Astrocyte (in vitro differentiated cells and primary cell): ENCODE results near the gene TFAM. TPM values are rescaled to one million over a fixed set of nuclear protein-coding genes. Genes with fewer than 3 reads are reported as not detected.
"Not testable (repeated sequence)": the region's sequence is repeated elsewhere in the genome, so short reads cannot be mapped to it uniquely, and the experiment has no call there.

Experiments used
- DNase-seq: peaks from one replicate; pipeline ENCODE4 v3.0.0-alpha.2; 2010; ENCODE audit warnings: low read depth
- FAIRE-seq: peaks from 2 replicates; lab custom pipeline; 2011; peaks lifted over from hg19 to GRCh38; lab: Jason Lieb, UNC
- H2AFZ ChIP-seq: 2 replicates; pipeline ENCODE4 v1.6.0; 2012; ENCODE audit warnings: low read depth, low read length, inconsistent platforms
- H3K27ac ChIP-seq: 2 replicates; pipeline ENCODE4 v1.5.1; 2011; ENCODE audit warnings: low read depth, low read length, inconsistent platforms
- H3K27me3 ChIP-seq: 2 replicates; pipeline ENCODE4 v1.6.0; 2011; ENCODE audit warnings: low read length, inconsistent platforms; ENCODE audit not compliant: insufficient read depth
- H3K36me3 ChIP-seq: 2 replicates; pipeline ENCODE4 v1.5.1; 2011; ENCODE audit warnings: low read length, inconsistent platforms; ENCODE audit not compliant: insufficient read depth
- H3K4me1 ChIP-seq: 2 replicates; pipeline ENCODE4 v1.5.1; 2011; ENCODE audit warnings: low read length, inconsistent platforms; ENCODE audit not compliant: insufficient read depth
- H3K4me2 ChIP-seq: 2 replicates; pipeline ENCODE4 v1.6.0; 2012; ENCODE audit warnings: low read length, inconsistent platforms
- H3K4me3 ChIP-seq: 2 replicates; pipeline ENCODE4 v1.5.1; 2011; ENCODE audit warnings: low read depth, mild to moderate bottlenecking, low read length, inconsistent platforms; ENCODE audit not compliant: insufficient read depth
- H3K79me2 ChIP-seq: 2 replicates; pipeline ENCODE4 v1.6.0; 2012; ENCODE audit warnings: mild to moderate bottlenecking, low read length, inconsistent platforms; ENCODE audit not compliant: insufficient read depth
- H3K9ac ChIP-seq: 2 replicates; pipeline ENCODE4 v1.6.0; 2012; ENCODE audit warnings: mild to moderate bottlenecking, low read length, inconsistent platforms
- H3K9me3 ChIP-seq: 2 replicates; pipeline ENCODE4 v1.5.1; 2012; ENCODE audit warnings: low read depth, mild to moderate bottlenecking, low read length, inconsistent platforms; ENCODE audit not compliant: insufficient read depth
- H4K20me1 ChIP-seq: 2 replicates; pipeline ENCODE4 v1.6.0; 2012; ENCODE audit warnings: low read length, inconsistent platforms; ENCODE audit not compliant: insufficient read depth
- H3K27ac Mint-ChIP-seq: one replicate; pipeline ENCODE4 v1.8.0; 2021; ENCODE audit warnings: mild to moderate bottlenecking, mixed read lengths; ENCODE audit not compliant: unreplicated experiment
- H3K27me3 Mint-ChIP-seq: one replicate; pipeline ENCODE4 v1.8.0; 2021; ENCODE audit warnings: low read depth, mixed read lengths; ENCODE audit not compliant: unreplicated experiment
- H3K36me3 Mint-ChIP-seq: one replicate; pipeline ENCODE4 v1.8.0; 2021; ENCODE audit warnings: low read depth, mixed read lengths; ENCODE audit not compliant: unreplicated experiment
- H3K4me1 Mint-ChIP-seq: one replicate; pipeline ENCODE4 v1.8.0; 2021; ENCODE audit warnings: low read depth, mixed read lengths; ENCODE audit not compliant: unreplicated experiment
- H3K4me3 Mint-ChIP-seq: one replicate; pipeline ENCODE4 v1.8.0; 2021; ENCODE audit warnings: mild to moderate bottlenecking, moderate library complexity, mixed read lengths; ENCODE audit not compliant: unreplicated experiment
- H3K9me3 Mint-ChIP-seq: one replicate; pipeline ENCODE4 v1.8.0; 2021; ENCODE audit warnings: mild to moderate bottlenecking, mixed read lengths; ENCODE audit not compliant: unreplicated experiment
- EZH2 ChIP-seq: IDR thresholded peaks from 2 replicates; pipeline ENCODE4 v1.6.1; 2012; ENCODE audit warnings: mild to moderate bottlenecking, low read length, inconsistent platforms; ENCODE audit not compliant: insufficient read depth
- total RNA-seq: library from RNA; stranded (reverse); gene quantifications from 2 replicates; pipeline ENCODE4 v1.2.1, GENCODE V29; 2021
- TF ChIP-seq, protein P1 (sequence below): IDR thresholded peaks from 2 replicates; pipeline ENCODE4 v1.5.1; 2011; ENCODE audit warnings: low read depth, mild to moderate bottlenecking, inconsistent platforms, low read length, moderate library complexity; ENCODE audit not compliant: insufficient read depth

Gene TFAM
- total RNA-seq, 1 donor from 2014 or later, result 41.4 TPM

DNA sequence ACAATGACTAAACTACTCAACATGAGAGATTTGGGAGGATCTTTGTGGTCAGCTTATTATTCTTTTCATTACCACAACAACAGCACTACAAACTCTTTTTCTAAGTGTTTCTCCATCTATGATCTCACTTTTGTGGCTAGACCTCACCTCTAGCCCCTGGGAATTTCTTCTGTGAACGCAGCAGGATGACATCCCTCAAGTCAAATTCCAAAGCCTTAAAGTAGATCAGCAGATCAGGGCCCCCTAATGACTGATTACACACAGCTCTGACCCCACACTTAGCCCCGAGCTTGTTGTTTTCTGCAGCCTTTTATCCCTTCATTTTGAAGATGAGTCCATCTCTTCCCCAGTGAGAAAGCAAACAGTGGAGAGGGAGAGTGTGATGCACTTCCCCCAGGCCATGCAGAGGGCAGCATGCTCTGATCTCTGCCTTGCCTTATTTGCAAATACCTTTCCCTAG lies 27.3 kb downstream of the TFAM start:
- no peaks in the 10 kb centered on the region for H3K9me3 Mint-ChIP-seq

DNA sequence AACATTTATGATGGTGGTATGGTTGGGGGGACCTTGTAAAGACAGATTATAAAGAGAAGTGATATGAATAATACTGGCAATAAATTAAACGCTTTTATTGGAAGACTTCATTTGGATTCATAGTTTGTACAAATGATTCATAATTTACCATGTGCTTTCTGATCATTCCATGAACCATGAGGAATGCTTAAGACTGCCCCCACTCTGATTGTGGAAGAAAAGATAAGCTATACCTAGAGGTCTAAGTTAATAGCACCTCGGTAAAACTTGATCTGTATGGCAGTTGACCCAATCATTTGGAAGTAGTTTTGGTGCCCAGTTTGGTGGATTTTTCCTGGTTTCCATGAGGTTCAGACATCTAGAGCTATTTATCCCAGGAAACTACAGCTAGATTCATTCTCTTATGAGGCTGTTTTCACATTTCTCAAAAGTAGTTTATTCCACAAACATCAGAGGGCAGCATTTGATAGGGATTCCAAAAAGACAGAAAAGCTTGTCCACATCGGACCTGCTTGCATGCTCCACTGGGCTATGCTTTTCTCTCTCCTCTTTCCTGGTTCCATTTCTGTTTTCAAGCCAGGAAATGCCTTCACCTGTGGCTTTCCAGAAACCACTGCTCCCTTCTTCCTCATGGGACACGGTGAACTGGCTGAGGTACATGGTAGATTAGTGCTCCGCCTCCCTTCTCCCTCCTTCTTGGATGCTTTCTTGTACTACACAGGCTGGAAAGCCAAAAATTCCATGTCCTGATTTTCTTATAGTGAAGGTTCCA lies 29.2 kb downstream of the TFAM start:
- Histone ChIP-seq H3K9me3 (peaks cover 3% of the 10 kb centered on the region), H3K4me1 (peaks cover 23% of the 10 kb centered on the region), H4K20me1 (no peaks in the 10 kb centered on the region), H3K9ac (no peak overlapping the region), H3K27me3 (no peaks in the 10 kb centered on the region), H3K27ac (no peak overlapping the region), H3K79me2 (no peaks in the 10 kb centered on the region), H3K4me2 (peak overlapping the region; percentile 45), H3K36me3 (no peaks in the 10 kb centered on the region), H3K4me3 (no peak overlapping the region), H2AFZ (no peak overlapping the region)
- peaks cover 12% of the 10 kb centered on the region for H3K4me1 Mint-ChIP-seq
- no peaks in the 10 kb centered on the region for H3K36me3 Mint-ChIP-seq
- H3K27ac Mint-ChIP-seq, result peak overlapping the region; percentile 1
- TF ChIP-seq, protein P1, sequence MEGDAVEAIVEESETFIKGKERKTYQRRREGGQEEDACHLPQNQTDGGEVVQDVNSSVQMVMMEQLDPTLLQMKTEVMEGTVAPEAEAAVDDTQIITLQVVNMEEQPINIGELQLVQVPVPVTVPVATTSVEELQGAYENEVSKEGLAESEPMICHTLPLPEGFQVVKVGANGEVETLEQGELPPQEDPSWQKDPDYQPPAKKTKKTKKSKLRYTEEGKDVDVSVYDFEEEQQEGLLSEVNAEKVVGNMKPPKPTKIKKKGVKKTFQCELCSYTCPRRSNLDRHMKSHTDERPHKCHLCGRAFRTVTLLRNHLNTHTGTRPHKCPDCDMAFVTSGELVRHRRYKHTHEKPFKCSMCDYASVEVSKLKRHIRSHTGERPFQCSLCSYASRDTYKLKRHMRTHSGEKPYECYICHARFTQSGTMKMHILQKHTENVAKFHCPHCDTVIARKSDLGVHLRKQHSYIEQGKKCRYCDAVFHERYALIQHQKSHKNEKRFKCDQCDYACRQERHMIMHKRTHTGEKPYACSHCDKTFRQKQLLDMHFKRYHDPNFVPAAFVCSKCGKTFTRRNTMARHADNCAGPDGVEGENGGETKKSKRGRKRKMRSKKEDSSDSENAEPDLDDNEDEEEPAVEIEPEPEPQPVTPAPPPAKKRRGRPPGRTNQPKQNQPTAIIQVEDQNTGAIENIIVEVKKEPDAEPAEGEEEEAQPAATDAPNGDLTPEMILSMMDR, result peak; percentile 61
- no peak for TF ChIP-seq EZH2
- FAIRE-seq, result peak; percentile 59
- H3K4me3 Mint-ChIP-seq, result no peak overlapping the region
- peak; percentile 64 for DNase-seq
- no peaks in the 10 kb centered on the region for H3K27me3 Mint-ChIP-seq
- peaks cover 2% of the 10 kb centered on the region for H3K9me3 Mint-ChIP-seq

More for the DNA sequence above, 27.3 kb downstream of the TFAM start:
- peak overlapping the region; percentile 32 for H3K9ac ChIP-seq
- H3K4me3 ChIP-seq, result no peak overlapping the region
- FAIRE-seq (peak; percentile 43), DNase-seq (peak; percentile 94)
- Mint-ChIP-seq H3K27me3 (no peaks in the 10 kb centered on the region), H3K27ac (no peak overlapping the region), H3K4me3 (no peak overlapping the region), H3K4me1 (peaks cover 12% of the 10 kb centered on the region), H3K36me3 (no peaks in the 10 kb centered on the region)
- no peaks in the 10 kb centered on the region for H4K20me1 ChIP-seq
- peak overlapping the region; percentile 27 for H3K4me2 ChIP-seq
- no peaks in the 10 kb centered on the region for H3K36me3 ChIP-seq
- TF ChIP-seq, protein P1, result no peak
- no peak for TF ChIP-seq EZH2
- H3K27me3 ChIP-seq, result peaks cover 7% of the 10 kb centered on the region
- no peaks in the 10 kb centered on the region for H3K79me2 ChIP-seq
- H3K9me3 ChIP-seq, result no peaks in the 10 kb centered on the region
- H3K4me1 ChIP-seq, result peaks cover 23% of the 10 kb centered on the region
- H3K27ac ChIP-seq, result peak overlapping the region; percentile 43
- H2AFZ ChIP-seq, result no peak overlapping the region

DNA sequence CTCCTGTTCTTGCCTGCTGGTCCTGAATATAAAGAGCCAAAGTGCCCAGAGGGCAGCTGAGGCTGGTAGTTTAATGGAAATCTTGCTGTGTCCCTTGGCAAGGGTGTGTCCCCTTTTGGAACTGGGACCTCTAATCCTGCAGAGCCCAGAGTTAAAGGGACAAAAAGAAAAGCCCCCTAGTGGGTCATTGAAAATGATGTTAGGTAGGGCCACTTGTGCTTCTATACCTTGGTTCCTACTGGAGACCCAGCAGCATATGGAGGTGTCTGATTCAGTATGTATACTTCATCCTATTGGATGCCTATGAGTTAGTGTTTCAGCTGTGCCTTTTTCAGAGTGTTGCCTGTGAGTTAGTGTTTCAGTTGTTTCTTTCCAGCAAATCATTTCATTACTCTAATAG lies 30.5 kb downstream of the TFAM start:
- Histone ChIP-seq H3K4me2 (no peak overlapping the region), H3K27ac (no peak overlapping the region), H3K9me3 (peaks cover 3% of the 10 kb centered on the region), H3K36me3 (no peaks in the 10 kb centered on the region), H3K4me1 (peaks cover 23% of the 10 kb centered on the region), H3K4me3 (no peak overlapping the region), H2AFZ (no peak overlapping the region), H3K79me2 (no peaks in the 10 kb centered on the region), H3K9ac (no peak overlapping the region), H4K20me1 (no peaks in the 10 kb centered on the region), H3K27me3 (no peaks in the 10 kb centered on the region)
- Mint-ChIP-seq H3K27me3 (no peaks in the 10 kb centered on the region), H3K4me1 (peaks cover 12% of the 10 kb centered on the region), H3K9me3 (peaks cover 12% of the 10 kb centered on the region), H3K27ac (no peak overlapping the region), H3K36me3 (no peaks in the 10 kb centered on the region), H3K4me3 (no peak overlapping the region)
- no peak for FAIRE-seq
- TF ChIP-seq, protein P1, result no peak
- TF ChIP-seq EZH2, result no peak
- DNase-seq, result no peak

DNA sequence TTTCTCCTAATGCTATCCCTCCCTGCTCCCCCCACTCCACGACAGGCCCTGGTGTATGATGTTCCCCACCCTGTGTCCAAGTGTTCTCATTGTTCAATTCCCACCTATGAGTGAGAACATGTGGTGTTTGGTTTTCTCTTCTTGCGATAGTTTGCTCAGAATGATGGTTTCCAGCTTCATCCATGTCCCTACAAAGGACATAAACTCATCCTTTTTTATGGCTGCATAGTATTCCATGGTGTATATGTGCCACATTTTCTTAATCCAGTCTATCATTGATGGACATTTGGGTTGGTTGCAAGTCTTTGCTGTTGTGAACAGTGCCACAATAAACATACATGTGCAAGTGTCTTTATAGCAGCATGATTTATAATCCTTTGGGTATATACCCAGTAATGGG lies 32.7 kb downstream of the TFAM start:
- H3K79me2 ChIP-seq, DNase-seq, H3K27me3 ChIP-seq, H3K36me3 ChIP-seq, H3K4me3 Mint-ChIP-seq, H3K4me3 ChIP-seq, H3K36me3 Mint-ChIP-seq, H3K27me3 Mint-ChIP-seq, FAIRE-seq, H3K9me3 ChIP-seq, H3K9ac ChIP-seq, H3K27ac ChIP-seq, H3K4me2 ChIP-seq, H2AFZ ChIP-seq, H3K4me1 Mint-ChIP-seq, H4K20me1 ChIP-seq, H3K27ac Mint-ChIP-seq: not testable (repeated sequence)
- H3K4me1 ChIP-seq, result peaks cover 13% of the 10 kb centered on the region
- peaks cover 20% of the 10 kb centered on the region for H3K9me3 Mint-ChIP-seq
